ENCODE data around the gene PSMG2.
"Not testable (repeated sequence)": the region's sequence is repeated elsewhere in the genome, so short reads cannot be mapped to it uniquely, and the experiment has no call there.

Gene PSMG2

DNA sequence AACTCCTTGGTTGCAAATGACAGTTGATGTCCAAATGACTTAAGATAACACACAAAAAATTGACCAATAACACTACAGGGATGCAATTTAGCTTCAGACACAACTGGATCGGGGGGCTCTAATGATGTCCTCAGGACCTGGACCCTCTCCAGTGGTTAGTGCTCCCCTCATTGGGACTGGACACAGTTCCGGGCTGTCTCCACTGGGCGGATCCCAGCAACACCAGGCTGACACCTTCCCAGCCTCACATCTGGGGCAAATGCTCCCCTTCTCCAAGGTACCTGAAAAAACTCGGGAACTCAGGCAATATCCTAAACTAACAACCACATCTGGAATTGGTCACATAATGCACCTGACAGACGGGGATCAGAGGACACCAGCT lies 48.7 kb downstream of the PSMG2 start:
- no peak overlapping the region for H3K4me3 ChIP-seq (ENCODE audit: low read length)
- DNase-seq (ENCODE audit: low read depth) = no peak
- TF ChIP-seq, protein P1, sequence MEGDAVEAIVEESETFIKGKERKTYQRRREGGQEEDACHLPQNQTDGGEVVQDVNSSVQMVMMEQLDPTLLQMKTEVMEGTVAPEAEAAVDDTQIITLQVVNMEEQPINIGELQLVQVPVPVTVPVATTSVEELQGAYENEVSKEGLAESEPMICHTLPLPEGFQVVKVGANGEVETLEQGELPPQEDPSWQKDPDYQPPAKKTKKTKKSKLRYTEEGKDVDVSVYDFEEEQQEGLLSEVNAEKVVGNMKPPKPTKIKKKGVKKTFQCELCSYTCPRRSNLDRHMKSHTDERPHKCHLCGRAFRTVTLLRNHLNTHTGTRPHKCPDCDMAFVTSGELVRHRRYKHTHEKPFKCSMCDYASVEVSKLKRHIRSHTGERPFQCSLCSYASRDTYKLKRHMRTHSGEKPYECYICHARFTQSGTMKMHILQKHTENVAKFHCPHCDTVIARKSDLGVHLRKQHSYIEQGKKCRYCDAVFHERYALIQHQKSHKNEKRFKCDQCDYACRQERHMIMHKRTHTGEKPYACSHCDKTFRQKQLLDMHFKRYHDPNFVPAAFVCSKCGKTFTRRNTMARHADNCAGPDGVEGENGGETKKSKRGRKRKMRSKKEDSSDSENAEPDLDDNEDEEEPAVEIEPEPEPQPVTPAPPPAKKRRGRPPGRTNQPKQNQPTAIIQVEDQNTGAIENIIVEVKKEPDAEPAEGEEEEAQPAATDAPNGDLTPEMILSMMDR (conservative IDR thresholded peaks at IDR 0.05; ENCODE audit: low read length) = no peak

DNA sequence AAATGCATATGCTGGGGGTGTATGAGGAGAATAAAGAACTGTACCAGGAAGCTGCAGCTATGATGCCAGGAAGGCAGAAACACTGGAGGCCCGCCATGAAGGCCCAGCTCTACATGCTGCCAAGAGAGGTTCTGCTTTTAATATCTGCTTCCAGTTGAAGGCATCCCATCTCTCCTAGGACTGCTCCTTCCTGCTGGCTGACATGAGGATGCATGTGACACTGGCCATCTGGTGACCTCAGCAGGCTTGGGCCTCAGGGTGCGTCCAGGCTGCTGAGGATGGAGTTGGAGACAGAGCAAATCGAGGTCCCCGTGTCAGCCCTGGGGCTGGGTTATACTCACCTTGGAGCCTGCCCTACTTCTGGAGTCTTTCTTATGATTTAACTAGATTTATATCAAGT lies 49.0 kb downstream of the PSMG2 start:
- H3K4me3 ChIP-seq (ENCODE audit: low read length) = no peak overlapping the region
- DNase-seq (ENCODE audit: low read depth) = no peak
- TF ChIP-seq, protein P1 (conservative IDR thresholded peaks at IDR 0.05; ENCODE audit: low read length) = no peak

DNA sequence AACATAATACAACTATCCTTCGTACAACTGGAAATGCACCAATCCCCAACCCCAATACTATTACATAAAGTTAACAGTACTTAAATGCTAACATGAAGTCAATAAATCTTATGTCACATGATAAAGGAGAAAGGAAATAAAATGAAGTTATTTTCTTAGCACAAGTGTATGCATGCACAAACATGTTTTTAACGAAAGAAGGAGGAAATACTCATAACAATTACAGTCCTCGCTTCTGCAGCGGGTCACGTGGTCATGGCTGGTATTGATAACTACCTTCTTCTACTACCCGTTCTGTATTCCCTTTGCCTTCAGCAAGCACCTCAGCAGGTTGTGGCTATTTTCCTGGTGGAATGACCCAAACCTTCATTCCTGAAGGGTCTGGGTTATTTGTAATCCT lies 51.7 kb downstream of the PSMG2 start:
- no peak for DNase-seq (ENCODE audit: low read depth)
- H3K4me3 ChIP-seq (ENCODE audit: low read length) = no peak overlapping the region
- TF ChIP-seq, protein P1 (conservative IDR thresholded peaks at IDR 0.05; ENCODE audit: low read length) = no peak

DNA sequence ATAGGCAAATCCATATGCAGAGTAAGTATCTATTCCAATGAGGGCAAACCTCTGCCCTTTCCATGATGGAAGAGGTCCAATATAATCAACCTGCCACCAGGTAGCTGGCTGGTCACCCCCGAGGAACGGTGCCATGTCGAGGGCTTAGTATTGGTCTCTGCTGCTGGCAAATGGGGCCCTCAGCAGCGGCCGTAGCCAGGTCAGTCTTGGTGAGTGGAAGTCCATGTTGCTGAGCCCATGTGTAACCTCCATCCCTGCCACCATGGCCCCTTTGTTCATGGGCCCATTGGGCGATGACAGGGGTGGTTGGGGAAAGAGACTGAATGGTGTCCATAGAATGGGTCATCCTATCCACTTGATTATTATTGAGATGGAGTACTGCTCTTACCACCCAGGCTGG lies 52.8 kb downstream of the PSMG2 start:
- H3K4me3 ChIP-seq (ENCODE audit: low read length); DNase-seq (ENCODE audit: low read depth): not testable (repeated sequence)

DNA sequence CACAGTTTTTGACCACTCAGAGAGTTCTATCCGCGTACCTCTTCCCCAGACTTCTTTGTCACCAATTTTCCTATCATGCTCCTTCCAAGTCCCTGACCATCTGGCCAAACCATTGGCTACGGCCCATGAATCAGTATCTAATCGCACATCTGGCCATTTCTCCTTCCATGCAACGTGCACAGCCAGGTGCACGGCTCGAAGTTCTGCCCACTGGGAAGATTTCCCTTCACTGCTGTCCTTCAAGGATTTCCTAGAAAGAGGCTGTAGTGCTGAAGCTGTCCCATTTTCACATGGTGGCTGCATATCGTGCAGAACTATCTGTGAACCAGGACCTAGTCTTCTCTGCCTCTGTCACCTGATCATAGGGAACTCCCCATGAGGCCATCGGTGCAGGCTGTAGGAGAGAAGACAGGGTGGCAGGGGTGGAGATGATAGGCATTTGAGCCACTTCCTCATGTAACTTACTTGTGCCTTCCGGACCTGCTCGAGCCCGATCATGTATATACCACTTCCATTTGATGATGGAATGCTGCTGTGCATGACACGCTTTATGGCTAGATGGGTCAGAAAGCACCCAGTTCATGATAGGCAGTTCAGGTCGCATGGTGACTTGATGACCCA lies 53.9 kb downstream of the PSMG2 start:
- H3K4me3 ChIP-seq (ENCODE audit: low read length); DNase-seq (ENCODE audit: low read depth): not testable (repeated sequence)

DNA sequence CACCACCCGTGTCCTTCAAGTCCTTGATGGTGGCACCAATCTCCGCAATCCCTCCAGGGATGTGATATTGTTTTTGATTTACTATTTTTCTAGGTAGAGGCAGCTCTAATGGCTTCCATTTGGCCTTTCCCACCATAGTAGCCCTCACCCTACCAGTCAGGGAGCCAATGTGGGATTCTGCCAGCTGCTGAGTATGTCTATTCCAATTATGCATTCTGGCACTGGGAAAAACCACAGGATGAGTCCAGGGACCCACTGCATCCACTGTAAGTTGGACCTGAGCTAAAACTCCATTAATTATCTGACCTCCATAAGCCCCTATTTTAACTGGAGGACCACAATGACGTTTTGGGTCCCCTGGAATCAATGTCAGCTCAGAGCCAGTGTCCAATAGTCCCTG lies 55.7 kb downstream of the PSMG2 start:
- H3K4me3 ChIP-seq (ENCODE audit: low read length); DNase-seq (ENCODE audit: low read depth): not testable (repeated sequence)

DNA sequence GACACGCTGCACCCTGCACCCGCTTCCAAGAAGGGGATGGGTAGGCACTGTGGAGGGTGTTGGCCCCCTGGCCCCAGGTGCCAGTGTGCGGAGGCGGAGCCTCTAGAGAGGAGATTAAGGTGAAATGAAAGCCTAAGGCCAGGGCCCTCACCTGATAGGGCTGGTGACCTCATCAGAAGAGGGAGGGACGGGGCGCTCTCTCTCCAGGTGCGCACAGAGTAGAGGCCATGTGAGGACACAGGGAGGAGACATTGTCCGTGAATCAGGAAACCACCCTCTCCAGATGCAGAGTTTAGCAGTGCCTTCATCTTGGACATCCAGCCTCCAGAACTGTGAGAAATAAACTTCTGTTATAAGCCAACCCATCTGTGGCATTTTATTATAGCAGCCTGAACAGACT lies 62.3 kb downstream of the PSMG2 start:
- no peak for DNase-seq (ENCODE audit: low read depth)
- no peak overlapping the region for H3K4me3 ChIP-seq (ENCODE audit: low read length)
- TF ChIP-seq, protein P1 (conservative IDR thresholded peaks at IDR 0.05; ENCODE audit: low read length) = no peak

DNA sequence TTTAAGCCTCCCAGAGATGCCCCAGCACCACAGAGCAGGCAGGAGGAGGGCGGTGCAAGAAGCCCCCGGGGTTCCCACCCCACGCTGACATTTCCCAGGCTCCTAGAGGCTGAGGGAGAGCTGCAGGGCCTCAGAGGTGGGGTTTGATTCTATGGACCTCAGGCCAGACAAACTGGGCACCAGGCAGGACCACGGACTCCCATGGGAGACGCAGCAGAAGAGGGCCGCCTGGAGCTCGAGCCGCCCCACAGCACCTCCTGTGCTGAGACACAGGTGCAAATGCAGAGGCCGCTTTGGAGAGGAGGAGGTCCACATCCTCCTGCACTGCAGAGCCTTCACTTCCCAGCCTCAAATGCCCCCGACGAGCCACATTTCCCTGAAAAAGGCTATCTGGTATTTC lies 62.7 kb downstream of the PSMG2 start:
- TF ChIP-seq, protein P1 (conservative IDR thresholded peaks at IDR 0.05; ENCODE audit: low read length) = no peak
- no peak for DNase-seq (ENCODE audit: low read depth)
- H3K4me3 ChIP-seq (ENCODE audit: low read length) = no peak overlapping the region

DNA sequence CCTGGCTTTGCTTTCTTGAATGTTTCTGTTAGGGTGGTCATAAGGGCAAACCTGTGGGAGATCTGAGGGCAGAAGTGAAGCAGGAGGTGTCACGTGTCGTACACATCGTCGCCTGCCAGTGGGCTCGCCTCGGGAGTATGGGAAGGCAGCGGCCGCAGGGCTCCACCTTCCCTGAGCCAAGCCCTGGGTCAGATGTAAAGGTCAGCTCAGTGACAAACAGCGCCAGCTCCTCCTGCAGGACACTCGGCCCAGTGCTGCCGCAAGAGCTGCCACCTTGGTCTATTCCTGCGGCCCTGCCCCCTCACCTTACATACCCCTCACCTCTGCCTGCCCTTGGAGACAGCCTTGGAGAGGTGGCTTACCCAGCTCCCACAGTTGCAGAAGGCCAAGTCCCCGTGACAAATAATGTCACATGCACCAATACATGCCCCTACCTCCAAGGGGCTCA lies 64.2 kb downstream of the PSMG2 start:
- no peak for DNase-seq (ENCODE audit: low read depth)
- TF ChIP-seq, protein P1 (conservative IDR thresholded peaks at IDR 0.05; ENCODE audit: low read length) = no peak
- no peak overlapping the region for H3K4me3 ChIP-seq (ENCODE audit: low read length)

Measured in AG10803 (cell line).